ENCODE measurements around the gene CNN2. TPM values are rescaled to one million over a fixed set of nuclear protein-coding genes. Genes with fewer than 3 reads are reported as not detected.

Gene CNN2
- total and polyA plus RNA-seq, 2 of the 13 experiments (the other 11 are each of a cell fraction or from before 2014, with no cell fraction given) = 63.6 to 70.0 TPM

- TF ChIP-seq ZNF274 (CRISPR knock-in tag; IDR thresholded peaks at IDR 0.05) (peak; percentile 72; the same call in 1 of the 2 replicates), SP140L (CRISPR knock-in tag; IDR thresholded peaks at IDR 0.05; ENCODE audit: borderline replicate concordance) (no peak), ZNF589 (CRISPR knock-in tag; conservative IDR thresholded peaks at IDR 0.05) (peak; percentile 90), SIX4 (CRISPR knock-in tag; IDR thresholded peaks at IDR 0.05) (peak; percentile 68), SKIL (CRISPR knock-in tag; IDR thresholded peaks at IDR 0.05; ENCODE audit: borderline replicate concordance) (peak; percentile 90; the same call in 1 of the 2 replicates), ZNF550 (CRISPR knock-in tag; IDR thresholded peaks at IDR 0.05; ENCODE audit: borderline replicate concordance) (no peak), FOXA1 (IDR thresholded peaks at IDR 0.05) (no peak), FOXA1 (CRISPR knock-in tag; IDR thresholded peaks at IDR 0.05) (peak; percentile 26; the same call in 1 of the 2 replicates), RBFOX2 (IDR thresholded peaks at IDR 0.05; ENCODE audit: low read depth, low read length) (peak; percentile 57), ELF3 (CRISPR knock-in tag; IDR thresholded peaks at IDR 0.05) (peak; percentile 94), BORCS8-MEF2B (CRISPR knock-in tag; IDR thresholded peaks at IDR 0.05) (0 out of 2 replicates have a peak, but pooled peaks have one; percentile 50), TOE1 (CRISPR knock-in tag; IDR thresholded peaks at IDR 0.05) (no peak), LBX2 (CRISPR knock-in tag; IDR thresholded peaks at IDR 0.05; ENCODE audit: borderline replicate concordance) (no peak), FOXK1 (CRISPR knock-in tag; IDR thresholded peaks at IDR 0.05; ENCODE audit: borderline replicate concordance, low read depth) (peak; percentile 36; the same call in 1 of the 2 replicates), REXO4 (CRISPR knock-in tag; IDR thresholded peaks at IDR 0.05; ENCODE audit: borderline replicate concordance) (no peak), ZNF768 (CRISPR knock-in tag; IDR thresholded peaks at IDR 0.05) (peak; percentile 43; the same call in 1 of the 2 replicates), HIC2 (CRISPR knock-in tag; IDR thresholded peaks at IDR 0.05; ENCODE audit: low read depth) (peak; percentile 90), ZNF646 (CRISPR knock-in tag; IDR thresholded peaks at IDR 0.05) (no peak)
Observed at GRCh38 chr19:980133-980998, 46.0 kb upstream of the CNN2 start (continued).

Measured in HepG2 (cell line).